Fibroblast of skin of scalp (primary cell): ENCODE results near the gene DIPK2B. TPM values are rescaled to one million over a fixed set of nuclear protein-coding genes. Genes with fewer than 3 reads are reported as not detected.

Experiments
- DNase-seq: peaks from one replicate; pipeline ENCODE4 v3.0.0-alpha.2; 2013
- polyA plus RNA-seq, 2 experiments: library from polyadenylated mRNA; unstranded; fragments of 120-200 nt; gene quantifications; one replicate each; pipeline ENCODE4 v1.2.1, GENCODE V29; 2013; ENCODE audit not compliant: insufficient read length in 2 of 2

The DIPK2B gene
- polyA plus RNA-seq (2013, experiment 1 of 2; ENCODE audit: insufficient read length): 0.11 TPM
- 0.62 TPM for polyA plus RNA-seq (2013, experiment 2 of 2; ENCODE audit: insufficient read length)

- DNase-seq: no peak
These were observed at the start of gene DIPK2B for GRCh38 chrX:45200741-45201234. TSS of gene DIPK2B (minus strand) at chrX:45200876. CDS start at chrX:45200826, 50 bp downstream.

GRCh38 chrX:45240301-45240700, 39.6 kb upstream of the DIPK2B start:
- DNase-seq: no peak

GRCh38 chrX:45238489-45238888, 37.8 kb upstream of the DIPK2B start:
- DNase-seq: no peak

GRCh38 chrX:45233531-45233930, 32.9 kb upstream of the DIPK2B start:
- DNase-seq: no peak

- DNase-seq: no peak
These were observed 31.5 kb upstream of the DIPK2B start for GRCh38 chrX:45232139-45232538.

GRCh38 chrX:45230410-45230809, 29.7 kb upstream of the DIPK2B start:
- no peak for DNase-seq

- no peak for DNase-seq
These were observed 28.7 kb upstream of the DIPK2B start for GRCh38 chrX:45229348-45229747.

GRCh38 chrX:45228126-45228525, 27.4 kb upstream of the DIPK2B start:
- DNase-seq: no peak

GRCh38 chrX:45208121-45208856, 7.6 kb upstream of the DIPK2B start:
- no peak for DNase-seq

GRCh38 chrX:45202171-45202570, 1.5 kb upstream of the DIPK2B start:
- DNase-seq: no peak

- no peak for DNase-seq
These were observed 2.0 kb downstream of the DIPK2B start for GRCh38 chrX:45198706-45199105.

GRCh38 chrX:45198301-45198700, 2.4 kb downstream of the DIPK2B start:
- DNase-seq: no peak

- peak; percentile 12 for DNase-seq
These were observed 4.0 kb downstream of the DIPK2B start for GRCh38 chrX:45196701-45197100.

GRCh38 chrX:45191820-45192409, 8.8 kb downstream of the DIPK2B start:
- no peak for DNase-seq

- DNase-seq: no peak
These were observed 9.3 kb downstream of the DIPK2B start for GRCh38 chrX:45191383-45191782.

GRCh38 chrX:45187731-45188130, 12.9 kb downstream of the DIPK2B start:
- DNase-seq: no peak

GRCh38 chrX:45186643-45187026, 14.0 kb downstream of the DIPK2B start:
- no peak for DNase-seq

GRCh38 chrX:45184211-45184610, 16.5 kb downstream of the DIPK2B start:
- DNase-seq: no peak

GRCh38 chrX:45172890-45173289, 27.8 kb downstream of the DIPK2B start:
- peak; percentile 17 for DNase-seq

- no peak for DNase-seq
These were observed 33.9 kb downstream of the DIPK2B start for GRCh38 chrX:45166781-45167180.

- no peak for DNase-seq
These were observed 35.0 kb downstream of the DIPK2B start for GRCh38 chrX:45165726-45166125.

GRCh38 chrX:45164995-45165394, 35.7 kb downstream of the DIPK2B start:
- no peak for DNase-seq

GRCh38 chrX:45164021-45164621, 36.6 kb downstream of the DIPK2B start:
- DNase-seq: peak; percentile 1

- no peak for DNase-seq
These were observed 43.0 kb downstream of the DIPK2B start for GRCh38 chrX:45157647-45158046.
